Left kidney (tissue), 2 donors: ENCODE measurements around the gene GJB1. TPM values are rescaled to one million over a fixed set of nuclear protein-coding genes. Genes with fewer than 3 reads are reported as not detected.

Experiments used
- DNase-seq: peaks from one replicate; pipeline ENCODE4 v3.0.0-alpha.2; 2013
- polyA plus RNA-seq: library from polyadenylated mRNA; unstranded; fragments of 120-200 nt; gene quantifications from one replicate; pipeline ENCODE4 v1.2.1, GENCODE V29; 2013; ENCODE audit not compliant: insufficient read length

GJB1 gene
- polyA plus RNA-seq, 1 donor = 39.8 TPM

- DNase-seq = no peak
Measured at GRCh38 chrX:71214152-71214551, 8.9 kb upstream of the GJB1 start.

- no peak for DNase-seq
Measured at GRCh38 chrX:71214604-71215337, 8.3 kb upstream of the GJB1 start.

GRCh38 chrX:71215338-71215912 lies 7.6 kb upstream of the GJB1 start:
- no peak for DNase-seq

- DNase-seq = no peak
Measured at GRCh38 chrX:71216485-71216884, 6.5 kb upstream of the GJB1 start.

GRCh38 chrX:71217298-71217697 lies 5.7 kb upstream of the GJB1 start:
- no peak for DNase-seq

GRCh38 chrX:71221145-71221544 lies 1.9 kb upstream of the GJB1 start:
- no peak for DNase-seq

GRCh38 chrX:71224098-71224708 lies 1.2 kb downstream of the GJB1 start:
- no peak for DNase-seq

GRCh38 chrX:71225009-71225408 lies 2.0 kb downstream of the GJB1 start:
- DNase-seq = no peak

GRCh38 chrX:71225676-71226075 lies 2.7 kb downstream of the GJB1 start:
- DNase-seq = no peak

GRCh38 chrX:71227370-71228062 lies 4.5 kb downstream of the GJB1 start:
- no peak for DNase-seq

- DNase-seq = no peak
Measured at GRCh38 chrX:71228063-71228642, 5.1 kb downstream of the GJB1 start.

- DNase-seq = no peak
Measured at GRCh38 chrX:71235482-71235881, 12.5 kb downstream of the GJB1 start.

GRCh38 chrX:71236836-71237235 lies 13.8 kb downstream of the GJB1 start:
- DNase-seq = no peak

GRCh38 chrX:71239781-71240180 lies 16.8 kb downstream of the GJB1 start:
- DNase-seq = no peak

GRCh38 chrX:71241301-71241700 lies 18.3 kb downstream of the GJB1 start:
- no peak for DNase-seq

GRCh38 chrX:71244359-71245128 lies 21.5 kb downstream of the GJB1 start:
- no peak for DNase-seq

- DNase-seq = no peak
Measured at GRCh38 chrX:71245159-71245558, 22.1 kb downstream of the GJB1 start.

- DNase-seq = peak; percentile 25
Measured at GRCh38 chrX:71250841-71251240, 27.8 kb downstream of the GJB1 start.

GRCh38 chrX:71251466-71251973 lies 28.5 kb downstream of the GJB1 start:
- DNase-seq = no peak

GRCh38 chrX:71252221-71252620 lies 29.2 kb downstream of the GJB1 start:
- no peak for DNase-seq

- peak; percentile 55 for DNase-seq
Measured at GRCh38 chrX:71253253-71254091, 30.4 kb downstream of the GJB1 start.
